Ascending aorta (tissue), 2 donors: ENCODE data around the gene SMC6. TPM values are rescaled to one million over a fixed set of nuclear protein-coding genes. Genes with fewer than 3 reads are reported as not detected.

ENCODE experiments used
- DNase-seq, 2 donors: peaks; one replicate each; pipeline ENCODE4 v3.0.0-alpha.2; 2019; ENCODE audit warnings: low spot score in 2 of 2
- H3K27ac ChIP-seq, 2 donors: fragments of 200-600 bp; sonication (generic); one replicate each; pipeline ENCODE4 v1.5.1; 2016 to 2017; ENCODE audit warnings: mild to moderate bottlenecking in 1 of 2
- H3K27me3 ChIP-seq: fragments of 200-600 bp; sonication (generic); one replicate; pipeline ENCODE4 v1.5.1; 2017
- H3K36me3 ChIP-seq, 2 donors: fragments of 200-600 bp; sonication (generic); one replicate each; pipeline ENCODE4 v1.5.1; 2016
- H3K4me1 ChIP-seq, 2 donors: fragments of 200-600 bp; sonication (generic); one replicate each; pipeline ENCODE4 v1.5.1; 2016 to 2017; ENCODE audit warnings: mild to moderate bottlenecking in 1 of 2
- H3K4me3 ChIP-seq, 2 donors: fragments of 200-600 bp; sonication (generic); one replicate each; pipeline ENCODE4 v1.5.1; 2016 to 2017; ENCODE audit warnings: mild to moderate bottlenecking in 1 of 2
- H3K9me3 ChIP-seq, 2 donors: fragments of 200-600 bp; sonication (generic); one replicate each; pipeline ENCODE4 v1.5.1; 2016
- CTCF ChIP-seq, 3 experiments: fragments of 200-600 bp in 2 of 3; fragments of 450-650 bp in 1 of 3; sonication (generic) in 2 of 3; IDR thresholded peaks; one replicate each; pipeline ENCODE4 v1.5.1; 2016 to 2019; ENCODE audit warnings: antibody characterized with exemption in 3 of 3, mild to moderate bottlenecking in 1 of 3, moderate library complexity in 1 of 3
- intact Hi-C: fragments of 100-400 bp; cut with DNase I; formaldehyde crosslinking; loops from one replicate; pipeline ENCODE4 v1.15.1; 2023
- total RNA-seq: library from RNA; depleted of rRNA; stranded (reverse); fragments of >200 nt; gene quantifications from one replicate; pipeline ENCODE4 v1.1.0, GENCODE V29; 2016

SMC6 gene
- total RNA-seq, 1 donor from 2014 or later: 6.2 TPM

GRCh38 chr2:17688600-17688999 is 65.0 kb downstream of the SMC6 start:
- no peak for TF ChIP-seq CTCF (IDR thresholded peaks at IDR 0.05)
- H3K27me3 ChIP-seq: no peaks in the 10 kb centered on the region
- H3K27ac ChIP-seq: no peak overlapping the region
- H3K4me1 ChIP-seq: no peaks in the 10 kb centered on the region
- H3K4me3 ChIP-seq: no peak overlapping the region
- no peak for DNase-seq
- intact Hi-C loops: no loop called here
- H3K9me3 ChIP-seq: no peaks in the 10 kb centered on the region
- H3K36me3 ChIP-seq: peaks cover 0 to 36% of the 10 kb centered on the region in 2 donors

GRCh38 chr2:17683981-17684380 is 69.6 kb downstream of the SMC6 start:
- no peak for DNase-seq
- Histone ChIP-seq H3K9me3 (no peaks in the 10 kb centered on the region), H3K4me1 (no peaks in the 10 kb centered on the region), H3K27me3 (no peaks in the 10 kb centered on the region), H3K27ac (no peak overlapping the region), H3K36me3 (peaks cover 4 to 33% of the 10 kb centered on the region in 2 donors), H3K4me3 (no peak overlapping the region)
- TF ChIP-seq CTCF (IDR thresholded peaks at IDR 0.05): no peak
- intact Hi-C loops: no loop called here

- Histone ChIP-seq H3K4me3 (no peak overlapping the region), H3K4me1 (no peaks in the 10 kb centered on the region), H3K27me3 (no peaks in the 10 kb centered on the region), H3K36me3 (peaks cover 8 to 24% of the 10 kb centered on the region in 2 donors), H3K9me3 (no peaks in the 10 kb centered on the region), H3K27ac (no peak overlapping the region)
- DNase-seq: no peak
- intact Hi-C loops: no loop called here
- no peak for TF ChIP-seq CTCF (IDR thresholded peaks at IDR 0.05)
Observed at GRCh38 chr2:17682098-17682857, 71.3 kb downstream of the SMC6 start.

- TF ChIP-seq CTCF (IDR thresholded peaks at IDR 0.05): no peak
- Histone ChIP-seq H3K9me3 (no peaks in the 10 kb centered on the region), H3K4me3 (no peak overlapping the region), H3K36me3 (peaks cover 8 to 24% of the 10 kb centered on the region in 2 donors), H3K27ac (no peak overlapping the region), H3K4me1 (no peaks in the 10 kb centered on the region), H3K27me3 (no peaks in the 10 kb centered on the region)
- intact Hi-C loops: no loop called here
- no peak for DNase-seq
Observed at GRCh38 chr2:17680119-17680518, 73.5 kb downstream of the SMC6 start.

- TF ChIP-seq CTCF (IDR thresholded peaks at IDR 0.05): no peak
- Histone ChIP-seq H3K4me1 (no peaks in the 10 kb centered on the region), H3K27ac (no peak overlapping the region), H3K9me3 (no peaks in the 10 kb centered on the region), H3K36me3 (peaks cover 7 to 14% of the 10 kb centered on the region in 2 donors), H3K27me3 (no peaks in the 10 kb centered on the region), H3K4me3 (no peak overlapping the region)
- no peak for DNase-seq
- intact Hi-C loops: no loop called here
Observed at GRCh38 chr2:17674817-17675216, 78.8 kb downstream of the SMC6 start.
